HG02852 (cell line): ENCODE measurements around the gene DRGX.

Experiments used
- ATAC-seq: cut with Tn5 transposase; IDR thresholded peaks from one replicate; pipeline ENCODE4 v1.9.1; 2021; ENCODE audit warnings: mild to moderate bottlenecking, moderate library complexity; ENCODE audit not compliant: unreplicated experiment

DRGX gene

GRCh38 chr10:49323171-49323895 lies 72.6 kb downstream of the DRGX start:
- ATAC-seq, result no peak

GRCh38 chr10:49322371-49323170 lies 73.3 kb downstream of the DRGX start:
- no peak for ATAC-seq

GRCh38 chr10:49321021-49321420 lies 74.9 kb downstream of the DRGX start:
- ATAC-seq, result no peak

GRCh38 chr10:49320191-49320590 lies 75.7 kb downstream of the DRGX start:
- no peak for ATAC-seq

- ATAC-seq, result no peak
These were observed 76.7 kb downstream of the DRGX start for GRCh38 chr10:49319206-49319605.

- ATAC-seq, result no peak
These were observed 77.1 kb downstream of the DRGX start for GRCh38 chr10:49318755-49319154.

- no peak for ATAC-seq
These were observed 77.9 kb downstream of the DRGX start for GRCh38 chr10:49318028-49318427.

- ATAC-seq, result no peak
These were observed 81.1 kb downstream of the DRGX start for GRCh38 chr10:49314806-49315205.
